HG03457 (cell line): ENCODE measurements around the gene BUD13.

Experiments
- ATAC-seq: cut with Tn5 transposase; IDR thresholded peaks from one replicate; pipeline ENCODE4 v1.9.1; 2021; ENCODE audit warnings: moderate number of reproducible peaks; ENCODE audit not compliant: unreplicated experiment

Gene BUD13

GRCh38 chr11:116792869-116793771 lies 20.3 kb upstream of the BUD13 start:
- ATAC-seq = no peak

DNA sequence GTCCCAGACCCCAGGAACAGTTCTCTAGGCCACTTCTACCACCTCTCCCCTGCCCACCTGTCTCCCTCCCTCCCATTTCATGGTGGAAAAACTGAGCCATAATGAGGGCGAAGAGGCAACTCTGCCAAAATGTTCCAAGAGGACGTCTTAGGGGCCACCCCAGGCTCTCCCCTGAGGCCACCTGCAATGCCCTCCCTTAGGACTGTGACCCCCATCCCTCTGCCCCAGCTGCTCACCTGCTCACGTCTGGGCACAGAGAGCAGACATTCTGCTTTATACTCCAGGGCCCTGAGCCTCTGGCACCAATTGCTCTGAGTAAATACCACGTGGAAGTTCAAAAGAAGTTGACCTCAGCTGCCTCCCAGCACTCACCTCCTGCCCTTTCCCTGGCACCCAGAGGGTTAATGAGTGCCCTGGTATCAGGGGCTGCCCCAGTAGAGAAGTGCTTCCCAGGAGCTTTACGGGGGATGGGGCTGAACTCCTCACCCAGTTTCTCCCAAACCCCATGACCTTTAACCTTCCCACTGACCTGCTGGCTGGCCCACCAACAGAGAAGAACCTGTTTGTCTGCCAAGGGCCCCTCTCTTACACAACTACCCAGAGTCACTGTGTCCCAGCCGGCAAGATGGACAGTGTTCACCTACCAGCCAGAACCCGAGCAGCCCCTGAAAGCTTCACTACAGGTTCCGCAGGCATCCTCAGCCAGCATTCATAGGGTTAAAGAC lies 19.5 kb upstream of the BUD13 start:
- ATAC-seq = no peak

- ATAC-seq = no peak
Measured at GRCh38 chr11:116791813-116792143, 19.0 kb upstream of the BUD13 start, which contains the start of gene APOA5. Gene APOA5 (minus strand): TSS chr11:116791879. CDS start chr11:116791860, 19 bp downstream.

- ATAC-seq = no peak
Measured at GRCh38 chr11:116791002-116791812, 18.4 kb upstream of the BUD13 start.

DNA sequence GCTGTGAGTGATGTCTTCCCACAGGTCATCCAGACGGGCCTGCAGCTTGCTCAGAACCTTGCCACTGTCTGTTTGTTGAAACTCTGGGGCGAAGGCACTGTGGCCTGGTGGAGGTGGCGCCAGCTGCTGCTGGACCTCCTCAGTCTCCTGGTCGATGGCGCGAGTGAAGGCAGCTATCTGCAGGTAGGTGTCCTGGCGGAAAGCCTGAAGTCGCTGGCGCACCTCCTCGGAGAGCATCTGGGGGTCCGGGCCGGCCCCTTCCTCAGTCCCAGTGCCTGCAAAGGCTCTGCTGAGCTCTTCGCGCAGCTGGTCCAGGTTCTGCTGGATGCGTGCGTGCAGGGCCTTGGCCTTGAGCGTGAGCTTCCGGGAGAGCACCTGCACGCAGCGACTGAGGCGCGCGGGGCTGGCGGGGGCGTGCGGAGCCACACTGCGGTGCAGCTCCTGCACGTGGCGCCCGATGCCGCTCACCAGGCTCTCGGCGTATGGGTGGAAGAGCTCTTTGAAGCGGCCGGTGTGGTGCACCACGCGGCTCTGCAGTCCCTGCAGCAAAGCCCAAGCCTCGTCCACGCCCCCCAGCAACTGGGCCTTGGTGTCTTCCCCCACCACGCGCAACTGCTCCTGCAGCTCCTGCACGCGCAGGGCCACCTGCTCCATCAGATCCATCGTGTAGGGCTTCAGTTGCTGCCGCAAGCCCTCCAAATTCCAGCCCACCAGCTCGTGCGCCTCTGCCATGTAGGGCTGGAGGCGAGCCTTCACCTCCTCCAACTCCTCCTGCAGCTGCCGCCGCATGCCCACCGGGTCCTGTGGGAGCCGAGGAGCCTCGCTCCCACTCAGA lies 17.6 kb upstream of the BUD13 start:
- ATAC-seq = no peak

DNA sequence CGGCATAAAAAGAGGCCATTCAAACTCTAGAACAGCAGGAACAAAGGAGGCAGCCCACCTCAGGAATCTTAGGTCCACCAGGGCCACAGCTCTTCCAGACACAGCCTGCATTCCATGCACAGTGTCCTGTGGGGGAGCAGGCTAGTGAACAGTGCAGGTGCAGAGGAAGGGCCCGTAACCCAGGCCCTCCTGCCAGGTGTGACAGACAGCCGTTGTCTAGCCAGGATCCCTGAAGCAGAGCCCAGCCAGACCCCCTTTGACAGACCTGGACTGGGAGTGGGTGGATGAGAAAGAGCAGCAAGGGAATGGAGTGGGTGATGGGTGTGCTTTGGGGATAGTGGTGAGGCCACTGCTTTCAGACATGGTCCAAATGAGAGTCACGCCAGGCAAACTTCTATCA lies 16.2 kb upstream of the BUD13 start:
- ATAC-seq = no peak

DNA sequence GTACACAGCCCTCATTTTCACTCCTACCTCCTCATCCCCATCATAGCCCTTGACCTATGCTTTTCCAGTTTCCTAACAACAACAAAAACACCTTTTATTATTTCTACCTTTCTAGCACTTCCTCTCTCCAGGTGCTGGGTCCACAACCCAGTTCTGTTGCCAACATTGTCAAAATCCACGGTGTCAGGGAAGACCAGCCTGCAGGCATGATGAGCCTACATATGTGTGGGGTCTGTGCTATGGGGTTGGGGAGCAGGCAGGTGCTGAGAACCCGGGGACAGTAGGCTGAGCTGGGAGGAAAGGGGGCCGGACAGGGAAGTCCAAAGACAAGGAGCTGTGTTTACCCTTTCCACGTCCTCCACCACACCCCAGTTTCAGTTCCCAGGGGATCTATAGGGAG lies 15.7 kb upstream of the BUD13 start:
- no peak for ATAC-seq

- peak; percentile 84 for ATAC-seq
Measured at GRCh38 chr11:116787786-116788486, 15.1 kb upstream of the BUD13 start, which contains the start of gene ZPR1. Gene ZPR1 (minus strand): TSS chr11:116788023. CDS start chr11:116787990, 33 bp downstream.

GRCh38 chr11:116787436-116787785 lies 14.6 kb upstream of the BUD13 start:
- ATAC-seq = no peak

DNA sequence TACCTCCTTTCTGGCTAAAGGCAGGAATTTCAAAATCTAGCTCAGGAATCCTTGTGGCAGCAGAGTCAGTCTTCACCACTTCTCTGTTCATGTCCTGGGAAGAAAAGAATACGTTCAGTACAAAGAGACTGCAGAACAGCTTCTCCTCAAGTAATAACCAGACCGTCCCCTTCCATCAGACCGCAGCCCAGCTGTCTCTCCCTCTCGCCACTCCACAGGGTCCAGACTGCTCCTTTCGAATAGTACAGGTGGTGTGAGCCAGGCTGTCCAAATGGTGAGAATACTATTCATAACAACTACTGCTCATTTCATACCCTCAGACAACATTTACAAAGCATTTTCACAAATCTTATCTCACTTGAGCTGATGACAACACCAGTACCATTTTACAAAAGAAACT lies 14.2 kb upstream of the BUD13 start:
- no peak for ATAC-seq

DNA sequence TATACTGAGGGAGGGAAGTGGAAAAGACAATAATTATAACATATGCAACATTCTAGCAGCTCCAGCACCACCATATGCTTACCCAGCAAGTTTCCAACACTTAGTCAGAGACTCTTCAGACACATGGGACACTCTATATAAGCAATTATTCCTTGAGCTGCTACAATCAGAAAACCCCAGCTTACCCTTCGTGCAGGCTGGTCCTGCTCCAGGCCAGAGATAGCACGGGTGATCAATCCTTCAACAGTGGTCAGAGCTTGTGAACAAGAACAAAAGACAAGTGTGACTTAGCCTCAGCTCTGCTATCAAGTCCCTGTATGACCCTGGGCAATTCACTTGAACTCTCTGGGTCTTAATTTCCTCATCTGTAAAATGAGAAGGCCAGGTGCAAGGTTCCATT lies 13.5 kb upstream of the BUD13 start:
- no peak for ATAC-seq

DNA sequence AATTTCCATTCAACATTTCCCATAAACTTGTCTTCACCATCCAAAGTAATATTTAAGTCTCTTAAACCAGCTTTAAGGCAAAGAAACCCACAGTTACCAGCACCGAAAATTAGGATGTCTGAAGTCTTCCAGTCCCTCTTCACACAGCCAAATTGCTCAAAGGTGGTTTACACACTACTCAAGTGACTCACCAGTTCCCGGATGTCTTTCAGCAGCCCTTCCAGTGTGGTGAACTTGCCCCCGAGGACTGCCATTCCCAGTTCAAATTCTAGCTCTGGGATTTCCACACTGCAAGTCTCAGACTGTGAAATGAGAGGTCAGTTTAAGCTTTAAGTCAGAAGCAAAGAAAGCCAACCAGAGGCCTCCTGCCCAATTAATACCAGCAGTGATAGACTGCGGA lies 9.9 kb upstream of the BUD13 start:
- no peak for ATAC-seq

DNA sequence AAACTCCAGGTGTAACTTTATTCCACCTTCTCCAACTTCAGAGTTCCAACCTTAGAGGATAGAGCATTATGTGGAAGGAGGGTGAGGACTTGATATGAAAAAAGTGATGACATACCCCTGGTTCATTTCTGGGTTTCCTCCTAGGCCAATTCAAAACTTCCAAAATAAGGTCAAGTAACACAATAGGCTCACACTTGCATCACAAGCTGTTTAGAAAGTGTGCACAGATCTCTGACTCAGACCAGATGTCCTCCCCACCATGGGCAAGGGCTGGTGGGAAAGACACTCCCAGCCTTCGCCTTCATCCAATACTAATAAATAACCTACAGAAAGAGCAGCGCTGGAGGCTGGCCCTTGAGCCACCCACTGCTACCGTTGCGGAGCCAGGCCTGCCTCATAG lies 5.8 kb upstream of the BUD13 start:
- no peak for ATAC-seq

DNA sequence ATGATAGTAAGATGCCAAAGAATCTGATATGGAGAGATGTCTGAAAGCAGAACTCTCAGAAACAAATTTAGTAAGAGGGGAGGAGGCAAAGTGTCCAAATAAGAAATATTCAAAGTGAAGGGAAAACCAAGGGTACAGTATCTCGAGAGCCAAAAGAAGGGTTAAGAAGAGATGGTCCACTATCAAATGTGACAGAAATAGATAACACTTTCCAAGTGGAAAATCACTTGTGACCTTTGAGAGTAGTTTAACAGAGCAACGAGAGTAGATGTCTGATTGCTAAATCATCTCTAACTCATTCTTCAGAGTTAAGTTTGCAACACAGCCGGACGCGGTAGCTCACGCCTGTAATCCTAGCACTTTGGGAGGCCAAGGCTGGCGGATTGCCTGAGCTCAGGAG lies 4.3 kb upstream of the BUD13 start:
- no peak for ATAC-seq

DNA sequence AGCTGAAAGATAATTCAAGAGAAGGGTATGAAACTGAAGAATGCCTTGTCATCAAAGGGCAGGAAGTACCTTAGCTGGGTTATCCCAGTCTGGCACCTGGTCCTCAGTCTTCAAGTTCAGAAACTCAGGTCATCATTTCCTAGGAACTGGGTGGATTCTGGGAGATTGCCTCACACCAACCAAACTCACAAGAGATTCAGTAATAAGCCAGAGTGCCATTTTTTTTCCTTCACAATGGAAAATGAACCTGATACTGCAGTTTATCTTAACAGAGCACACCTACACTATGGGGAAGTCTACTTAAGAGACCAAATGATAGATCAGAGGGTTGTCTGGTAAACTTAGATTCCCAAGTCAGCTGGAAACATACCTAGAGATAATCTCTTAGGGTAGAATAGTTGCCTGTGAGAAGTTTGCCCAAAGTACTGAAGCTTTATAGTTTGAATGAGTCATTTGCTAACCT lies 3.8 kb upstream of the BUD13 start:
- ATAC-seq = no peak

DNA sequence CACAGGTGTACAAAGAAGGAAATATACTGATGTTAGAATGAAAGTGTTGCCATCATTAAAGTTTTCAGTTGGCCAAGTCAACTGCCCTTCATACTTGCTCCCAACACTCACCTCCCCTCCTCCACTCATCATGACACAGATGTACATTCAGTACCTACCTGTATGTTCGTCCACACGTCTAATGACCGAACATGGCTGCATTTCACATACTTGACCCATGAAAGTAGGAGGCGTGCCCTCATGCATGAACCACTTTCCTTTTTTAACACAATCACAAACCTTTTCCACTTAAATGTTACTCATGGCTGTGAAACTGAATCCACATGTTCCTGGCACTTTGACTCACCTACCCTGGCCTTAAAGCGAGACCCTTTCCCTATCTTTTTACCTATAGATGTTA lies 3.2 kb upstream of the BUD13 start:
- no peak for ATAC-seq

GRCh38 chr11:116774661-116775060 lies 1.9 kb upstream of the BUD13 start:
- ATAC-seq = no peak

- ATAC-seq = peak; percentile 20
Measured at GRCh38 chr11:116773203-116774097, 663 bp upstream of the BUD13 start.

DNA sequence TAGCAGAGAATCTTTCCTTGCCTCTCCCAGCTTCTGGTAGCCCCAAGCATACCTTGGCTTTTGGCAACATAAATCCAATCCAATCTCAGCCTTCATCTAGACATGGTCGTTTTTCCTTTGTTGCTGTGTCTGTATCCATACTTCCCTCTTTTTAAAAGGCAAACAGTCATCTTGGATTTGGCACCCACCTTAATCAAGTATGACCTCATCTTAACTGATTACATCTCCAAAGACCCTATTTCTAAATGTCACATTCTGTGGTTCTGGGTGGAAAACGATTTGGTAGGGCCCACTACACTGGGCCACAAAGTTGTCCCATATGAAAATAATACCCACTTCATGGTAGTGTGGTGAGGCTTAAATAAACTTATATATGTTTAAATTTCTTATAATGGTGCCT lies 852 bp downstream of the BUD13 start:
- no peak for ATAC-seq
